ENCODE data around the gene TTC34. TPM values are rescaled to one million over a fixed set of nuclear protein-coding genes. Genes with fewer than 3 reads are reported as not detected.

Gene TTC34
- total RNA-seq, 1 experiment from 2014 or later: 0.92 TPM

DNA sequence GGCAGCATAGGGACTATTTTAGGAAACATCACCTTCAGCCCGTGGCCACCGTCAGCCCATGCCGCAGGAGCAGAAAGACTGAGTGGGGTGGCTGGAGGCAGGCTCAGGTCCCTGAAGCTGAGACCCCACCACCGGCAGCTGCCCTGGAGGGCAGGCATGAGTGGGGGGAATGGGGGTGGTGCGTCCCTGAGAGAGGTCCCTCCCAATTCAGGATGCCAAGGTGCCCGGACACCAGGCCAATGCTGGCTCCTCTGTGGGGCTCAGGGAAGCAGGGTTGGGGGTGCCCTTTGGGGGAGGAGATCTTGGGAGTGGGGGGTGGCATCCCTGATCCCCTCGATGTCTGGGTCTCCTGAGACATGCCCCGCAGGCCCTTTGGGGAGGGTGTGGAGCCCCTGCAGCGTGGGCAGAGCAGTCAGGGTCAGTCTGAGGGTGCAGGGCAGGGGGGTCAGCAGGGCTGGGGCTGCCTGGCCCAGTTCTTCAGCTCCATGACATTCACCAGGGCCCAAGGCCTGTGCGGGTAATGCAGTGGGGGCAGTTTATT lies 998 bp upstream of the TTC34 start:
- H4K91ac ChIP-seq (ENCODE audit: insufficient read length, low read depth, low read length): no peak overlapping the region
- no peaks in the 10 kb centered on the region for H3K23me2 ChIP-seq (ENCODE audit: insufficient read length, low read depth, low read length, poor library complexity, severe bottlenecking)
- no peak for DNase-seq
- H2BK20ac ChIP-seq (ENCODE audit: low read depth, low read length, poor library complexity, severe bottlenecking): no peak overlapping the region
- no peak for TF ChIP-seq CTCF (conservative IDR thresholded peaks at IDR 0.05)
- Mint-ChIP-seq H3K36me3 (ENCODE audit: insufficient read depth in 1 of 3, low read depth in 3 of 3) (peaks cover 0 to 17% (median 7%) of the 10 kb centered on the region in 3 experiments; a peak in 4 of 7 replicates), H3K4me1 (no peaks in the 10 kb centered on the region), H3K27ac (no peak overlapping the region), H3K27me3 (ENCODE audit: low read depth) (no peaks in the 10 kb centered on the region; the same call in 1 of the 2 replicates), H3K4me3 (no peak overlapping the region), H3K9me3 (peaks cover 2 to 59% of the 10 kb centered on the region in 2 experiments; a peak in 4 of 5 replicates)
- H3K79me1 ChIP-seq (ENCODE audit: insufficient read depth, low read depth, low read length, poor library complexity, severe bottlenecking): no peaks in the 10 kb centered on the region
- H3T11ph ChIP-seq (ENCODE audit: low read length): no peak overlapping the region
- H2BK15ac ChIP-seq (ENCODE audit: low read depth, low read length): no peak overlapping the region
- no peak overlapping the region for H3K4me2 ChIP-seq (ENCODE audit: insufficient read depth, insufficient read length, low read length)
- H3K4ac ChIP-seq (ENCODE audit: low read depth, low read length): no peak overlapping the region
- H2BK5ac ChIP-seq (ENCODE audit: insufficient read length, low read length): no peak overlapping the region
- H3K27me3 ChIP-seq (ENCODE audit: insufficient read depth, low read length): no peaks in the 10 kb centered on the region
- H2BK12ac ChIP-seq (ENCODE audit: insufficient read length, low read depth, low read length): no peak overlapping the region
- H3K18ac ChIP-seq (ENCODE audit: insufficient read length, low read depth, low read length): no peak overlapping the region
- no peak overlapping the region for H3K9ac ChIP-seq (ENCODE audit: extremely low read depth, insufficient read length, low read length)
- H3K9me3 ChIP-seq (ENCODE audit: control insufficient read depth, low read depth, low read length): peaks cover 73% of the 10 kb centered on the region
- no peaks in the 10 kb centered on the region for H4K20me1 ChIP-seq (ENCODE audit: control insufficient read depth, insufficient read depth, insufficient read length)
- no peak overlapping the region for H2AFZ ChIP-seq (ENCODE audit: low read length)
- H3K14ac ChIP-seq (ENCODE audit: insufficient read depth, low read length): no peak overlapping the region
- no peak overlapping the region for H3K27ac ChIP-seq (ENCODE audit: insufficient read length, low read depth, low read length)
- no peak overlapping the region for H4K8ac ChIP-seq (replicated peaks; ENCODE audit: insufficient read length, low read depth, low read length)
- no peak overlapping the region for H2BK120ac ChIP-seq (ENCODE audit: low read depth, low read length, poor library complexity, severe bottlenecking)
- no peaks in the 10 kb centered on the region for H3K79me2 ChIP-seq (ENCODE audit: insufficient read depth, low read length)
- H3K4me1 ChIP-seq (ENCODE audit: insufficient read depth, low read length): no peaks in the 10 kb centered on the region
- H3K56ac ChIP-seq (ENCODE audit: insufficient read length, low read depth, low read length): no peak overlapping the region
- no peak overlapping the region for H2AK5ac ChIP-seq (ENCODE audit: insufficient read length, low read length)
- H4K5ac ChIP-seq (ENCODE audit: insufficient read length, low read depth, low read length): no peak overlapping the region
- WGBS (ENCODE audit: extremely low coverage, insufficient read length, low lambda C conversion rate): no CpG with 5 or more reads among the region's 10 CpGs
- no peak overlapping the region for H3K23ac ChIP-seq (ENCODE audit: insufficient read length, low read depth, low read length)

Data from H9 (cell line).